ENCODE measurements around the gene TCEAL3.
"Not testable (repeated sequence)": the region's sequence is repeated elsewhere in the genome, so short reads cannot be mapped to it uniquely, and the experiment has no call there.

The TCEAL3 gene

DNA sequence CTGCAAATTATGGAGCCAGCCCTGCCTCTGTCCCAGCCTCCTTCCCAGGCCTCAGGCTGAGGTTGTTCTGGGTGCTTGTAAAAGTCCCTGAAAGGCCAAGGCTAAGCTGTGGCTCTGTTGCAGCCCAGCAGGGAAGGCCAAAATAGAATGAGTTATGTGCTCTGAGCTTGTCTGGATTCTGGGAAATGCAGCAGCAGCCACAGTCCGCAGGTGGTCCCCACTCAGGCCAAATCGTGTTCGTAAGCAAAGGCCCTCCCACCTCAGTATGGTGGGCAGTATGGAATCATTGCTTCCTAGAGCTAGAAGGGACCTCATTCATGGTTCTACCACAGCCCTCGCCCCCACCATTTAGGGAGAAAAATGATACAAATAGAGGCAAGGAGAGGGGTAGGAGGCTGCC is 16.3 kb downstream of the TCEAL3 start:
- in situ Hi-C loops (cut with HindIII; ENCODE audit: low sequenced_read_pairs) = no loop called here

- in situ Hi-C loops (cut with HindIII; ENCODE audit: low sequenced_read_pairs) = no loop called here
Observed at GRCh38 chrX:103626855-103627254, 19.1 kb downstream of the TCEAL3 start.

- in situ Hi-C loops (cut with HindIII; ENCODE audit: low sequenced_read_pairs) = no loop called here
Observed at GRCh38 chrX:103628386-103629317, 20.9 kb downstream of the TCEAL3 start, which contains the start of gene TCEAL1. TSS of gene TCEAL1 (plus strand) at chrX:103628975. CDS start at chrX:103629917, 942 bp downstream.

GRCh38 chrX:103629318-103630170 is 21.8 kb downstream of the TCEAL3 start:
- in situ Hi-C loops (cut with HindIII; ENCODE audit: low sequenced_read_pairs) = no loop called here

DNA sequence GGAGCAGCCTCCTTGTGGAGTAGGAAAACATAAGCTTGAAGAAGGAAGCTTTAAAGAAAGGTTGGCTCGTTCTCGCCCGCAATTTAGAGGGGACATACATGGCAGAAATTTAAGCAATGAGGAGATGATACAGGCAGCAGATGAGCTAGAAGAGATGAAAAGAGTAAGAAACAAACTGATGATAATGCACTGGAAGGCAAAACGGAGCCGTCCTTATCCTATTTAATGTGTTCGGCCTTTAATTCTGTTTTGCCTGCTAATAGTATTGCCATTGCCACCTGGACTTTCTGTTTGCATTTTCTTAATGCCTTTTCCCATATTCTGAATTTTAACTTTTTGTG is 22.4 kb downstream of the TCEAL3 start:
- in situ Hi-C loops (cut with HindIII; ENCODE audit: low sequenced_read_pairs) = no loop called here

DNA sequence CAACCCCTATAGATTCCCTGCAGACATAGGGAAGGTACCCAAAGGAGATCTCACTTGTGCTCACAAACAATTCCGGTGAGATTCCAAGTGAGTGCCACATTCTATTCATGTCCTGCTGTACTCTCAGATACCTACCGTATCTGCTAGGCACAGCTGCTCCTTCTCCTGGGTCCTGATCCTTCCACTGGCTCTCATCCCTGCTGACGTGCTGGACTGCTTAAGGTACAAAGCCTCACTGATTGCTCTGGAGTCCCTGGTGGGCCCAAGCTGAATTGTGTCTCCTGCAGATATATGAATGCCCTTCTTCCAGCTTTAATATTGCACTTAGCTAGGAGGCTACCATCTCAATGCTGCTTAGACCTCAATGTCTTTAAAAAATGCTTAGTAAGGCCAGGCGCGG is 23.4 kb downstream of the TCEAL3 start:
- in situ Hi-C loops (cut with HindIII; ENCODE audit: low sequenced_read_pairs) = no loop called here

GRCh38 chrX:103635436-103635835 is 27.7 kb downstream of the TCEAL3 start:
- in situ Hi-C loops (cut with HindIII; ENCODE audit: low sequenced_read_pairs) = no loop called here

- in situ Hi-C loops (cut with HindIII; ENCODE audit: low sequenced_read_pairs) = no loop called here
Observed at GRCh38 chrX:103637604-103638338, 30.0 kb downstream of the TCEAL3 start.

DNA sequence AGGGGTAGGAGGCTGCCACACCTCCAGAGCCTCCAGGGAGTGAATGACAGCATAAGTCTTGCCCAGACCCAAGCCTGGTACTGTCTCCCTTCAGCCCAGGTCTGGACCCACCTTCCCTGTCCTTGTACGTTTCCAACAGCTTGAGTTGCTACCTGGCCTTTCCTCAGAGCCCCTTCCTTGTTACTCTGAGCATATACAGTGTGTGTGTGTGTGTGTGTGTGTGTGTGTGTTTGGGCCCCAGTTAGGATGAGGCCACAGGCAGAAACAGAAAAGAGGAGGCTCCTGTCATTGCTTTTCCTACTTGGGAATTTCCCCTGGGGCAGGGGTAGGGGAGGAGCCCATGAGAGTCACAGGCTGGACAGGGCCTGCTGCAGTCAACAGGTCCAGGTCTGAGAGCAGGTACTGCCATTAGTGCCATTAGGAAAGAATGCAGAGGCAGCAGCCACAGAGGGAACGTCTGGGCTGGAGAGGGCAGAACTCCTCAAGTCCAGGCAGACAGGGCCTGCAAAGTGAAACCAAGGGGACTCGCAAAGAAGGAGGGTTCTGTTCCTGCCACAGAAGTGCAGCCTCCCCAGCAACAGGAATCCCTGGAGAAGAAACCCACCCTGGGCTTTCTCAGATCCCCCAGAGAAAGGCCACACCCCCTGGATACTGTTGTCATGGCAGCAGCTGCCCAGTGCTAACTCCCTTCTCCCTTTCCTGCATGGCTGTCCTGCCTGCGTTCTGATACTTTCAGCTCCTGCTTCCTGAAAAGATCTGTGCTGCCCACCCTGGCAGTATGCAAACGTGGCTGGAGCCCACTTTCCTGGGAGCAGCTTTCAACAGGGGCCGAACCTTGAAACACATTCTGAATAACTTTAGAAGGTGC is 30.9 kb downstream of the TCEAL3 start:
- in situ Hi-C loops (cut with HindIII; ENCODE audit: low sequenced_read_pairs) = not testable (repeated sequence)

DNA sequence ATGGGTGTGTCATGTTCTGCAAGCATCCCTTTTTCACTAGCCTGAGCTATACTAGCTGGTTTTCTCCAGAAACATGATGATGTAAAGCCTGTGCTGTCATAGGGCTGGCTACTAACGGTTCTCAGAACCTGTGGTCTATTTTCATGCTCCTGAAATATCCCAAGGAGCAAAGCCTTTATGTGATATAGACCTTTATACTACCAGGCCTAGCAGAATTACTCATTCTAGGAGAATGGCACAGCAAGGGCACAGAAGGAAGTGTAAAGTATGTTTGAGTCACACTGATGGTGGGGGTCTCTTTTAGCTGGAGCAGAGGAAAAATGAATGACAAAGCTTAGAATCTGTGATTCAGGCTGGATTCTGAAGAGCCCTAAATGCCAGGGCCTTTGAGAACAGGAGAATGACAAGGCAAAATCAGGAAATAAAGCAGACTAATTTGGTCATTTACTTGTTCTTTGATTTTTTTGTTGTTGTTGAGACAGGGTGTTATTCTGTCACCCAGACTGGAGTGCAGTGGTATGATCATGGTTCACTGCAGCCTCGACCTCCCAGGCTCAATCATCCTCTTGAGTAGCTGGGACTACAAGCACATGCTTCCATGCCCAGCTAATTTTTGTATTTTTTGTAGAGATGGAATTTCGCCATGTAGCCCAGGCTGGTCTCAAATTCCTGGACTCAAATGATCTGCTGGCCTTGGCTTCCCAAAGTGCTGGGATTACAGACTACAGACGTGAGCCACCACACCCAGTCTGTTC is 32.8 kb downstream of the TCEAL3 start:
- in situ Hi-C loops (cut with HindIII; ENCODE audit: low sequenced_read_pairs) = loop anchor here (5.0 kb wide), 1 partner anchor 58 kb away; no protein-coding TSS in a partner anchor

GRCh38 chrX:103644125-103644524 is 36.4 kb downstream of the TCEAL3 start:
- in situ Hi-C loops (cut with HindIII; ENCODE audit: low sequenced_read_pairs) = loop anchor here (5.0 kb wide), 1 partner anchor 62 kb away; no protein-coding TSS in a partner anchor

GRCh38 chrX:103647630-103648029 is 39.9 kb downstream of the TCEAL3 start:
- in situ Hi-C loops (cut with HindIII; ENCODE audit: low sequenced_read_pairs) = no loop called here

- in situ Hi-C loops (cut with HindIII; ENCODE audit: low sequenced_read_pairs) = no loop called here
Observed at GRCh38 chrX:103651151-103651773, 43.5 kb downstream of the TCEAL3 start.

GRCh38 chrX:103655230-103656000 is 47.7 kb downstream of the TCEAL3 start:
- in situ Hi-C loops (cut with HindIII; ENCODE audit: low sequenced_read_pairs) = not testable (repeated sequence)

GRCh38 chrX:103656617-103657016 is 48.9 kb downstream of the TCEAL3 start:
- in situ Hi-C loops (cut with HindIII; ENCODE audit: low sequenced_read_pairs) = no loop called here

GRCh38 chrX:103657066-103657465 is 49.3 kb downstream of the TCEAL3 start:
- in situ Hi-C loops (cut with HindIII; ENCODE audit: low sequenced_read_pairs) = not testable (repeated sequence)

DNA sequence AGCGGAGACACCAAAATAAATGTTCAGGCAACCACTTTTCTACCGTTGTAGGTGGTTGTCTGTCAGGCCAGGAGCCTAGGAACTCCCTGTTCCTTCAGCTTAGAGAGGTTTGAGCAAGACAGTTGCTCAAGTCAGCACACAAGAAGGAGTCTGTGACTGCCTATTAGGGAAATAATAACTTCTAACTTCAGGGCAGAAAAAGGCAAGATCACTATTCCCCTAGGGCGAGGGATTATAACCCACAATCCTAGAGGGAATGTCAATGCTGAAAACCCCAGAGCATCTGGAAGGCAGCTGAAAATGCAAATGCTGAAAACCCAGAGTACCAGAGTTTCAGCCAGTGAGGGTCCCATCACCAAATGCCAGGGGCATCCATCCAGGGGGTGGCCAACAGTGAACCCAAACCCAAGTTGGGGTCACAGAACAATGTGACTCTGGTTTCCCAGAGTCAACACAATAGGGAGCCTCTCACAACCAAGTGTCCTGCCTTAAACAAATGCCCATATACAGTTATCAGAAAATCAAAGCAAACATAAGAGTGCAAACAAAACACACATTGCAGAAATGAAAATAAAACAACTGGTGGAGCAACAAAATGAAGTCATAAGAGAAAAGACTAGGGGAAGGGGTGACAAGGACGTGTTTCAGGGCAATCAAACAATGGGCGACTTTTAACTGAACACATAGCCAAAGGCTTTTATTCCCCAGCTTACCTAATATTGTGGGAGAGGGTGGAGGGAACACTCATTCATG is 51.1 kb downstream of the TCEAL3 start:
- in situ Hi-C loops (cut with HindIII; ENCODE audit: low sequenced_read_pairs) = no loop called here
